Renal cortical epithelial cell (primary cell): ENCODE measurements around the gene RCHY1. TPM values are rescaled to one million over a fixed set of nuclear protein-coding genes. Genes with fewer than 3 reads are reported as not detected.

Experiments used
- total RNA-seq: library from RNA; depleted of rRNA; stranded (reverse); fragments of >200 nt; gene quantifications from 2 replicates; pipeline ENCODE4 v1.2.3, GENCODE V29; 2014

The RCHY1 gene
- total RNA-seq, 1 donor from 2014 or later: 74.9 TPM

Other genes with a start within 250 kb of the RCHY1 start
- gene THAP6, start 70 bp upstream of the RCHY1 start, total RNA-seq: 10.6 and 17.4 TPM in 2 replicates
- gene ODAPH, start 41.7 kb upstream of the RCHY1 start, total RNA-seq: 1.0 and 1.7 TPM in 2 replicates
- gene CDKL2, start 116.1 kb upstream of the RCHY1 start, total RNA-seq: 7.3 and 15.8 TPM in 2 replicates
- 303 and 311 TPM in 2 replicates for gene G3BP2, start 159.0 kb upstream of the RCHY1 start, total RNA-seq
- 139 and 141 TPM in 2 replicates for gene USO1, start 210.2 kb upstream of the RCHY1 start, total RNA-seq